Left kidney (tissue), 2 donors: ENCODE data around the gene ZBTB17. TPM values are rescaled to one million over a fixed set of nuclear protein-coding genes. Genes with fewer than 3 reads are reported as not detected.
"Not testable (repeated sequence)": the region's sequence is repeated elsewhere in the genome, so short reads cannot be mapped to it uniquely, and the experiment has no call there.

ENCODE experiments used
- DNase-seq: peaks from one replicate; pipeline ENCODE4 v3.0.0-alpha.2; 2013
- polyA plus RNA-seq: library from polyadenylated mRNA; unstranded; fragments of 120-200 nt; gene quantifications from one replicate; pipeline ENCODE4 v1.2.1, GENCODE V29; 2013; ENCODE audit not compliant: insufficient read length

The ZBTB17 gene
- polyA plus RNA-seq, 1 donor: 30.6 TPM

- DNase-seq: no peak
These were observed 40.6 kb downstream of the ZBTB17 start for GRCh38 chr1:15935056-15935950.

GRCh38 chr1:15934211-15935055, 41.5 kb downstream of the ZBTB17 start:
- no peak for DNase-seq

GRCh38 chr1:15933684-15934083, 42.2 kb downstream of the ZBTB17 start:
- DNase-seq: no peak

DNA sequence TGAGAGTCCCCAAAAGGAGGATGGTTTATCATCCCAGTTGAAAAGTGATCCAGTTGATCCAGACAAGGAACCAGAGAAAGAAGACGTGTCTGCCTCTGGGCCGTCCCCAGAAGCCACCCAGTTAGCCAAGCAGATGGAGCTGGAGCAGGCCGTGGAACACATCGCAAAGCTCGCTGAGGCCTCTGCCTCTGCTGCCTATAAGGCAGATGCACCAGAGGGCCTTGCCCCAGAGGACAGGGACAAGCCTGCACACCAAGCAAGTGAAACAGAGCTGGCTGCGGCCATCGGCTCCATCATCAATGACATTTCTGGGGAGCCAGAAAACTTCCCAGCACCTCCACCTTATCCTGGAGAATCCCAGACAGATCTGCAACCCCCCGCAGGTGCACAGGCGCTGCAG, 43.3 kb downstream of the ZBTB17 start:
- no peak for DNase-seq

DNA sequence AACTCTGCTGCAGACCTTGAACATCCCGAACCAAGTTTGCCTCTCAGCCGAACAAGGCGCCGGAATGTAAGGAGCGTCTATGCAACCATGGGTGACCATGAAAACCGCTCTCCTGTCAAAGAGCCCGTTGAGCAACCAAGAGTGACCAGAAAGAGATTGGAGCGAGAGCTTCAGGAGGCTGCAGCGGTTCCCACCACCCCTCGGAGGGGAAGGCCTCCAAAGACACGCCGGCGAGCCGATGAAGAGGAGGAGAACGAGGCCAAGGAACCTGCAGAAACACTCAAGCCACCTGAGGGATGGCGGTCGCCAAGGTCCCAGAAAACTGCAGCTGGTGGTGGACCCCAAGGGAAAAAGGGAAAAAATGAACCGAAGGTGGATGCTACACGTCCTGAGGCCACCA, 44.0 kb downstream of the ZBTB17 start:
- no peak for DNase-seq

DNA sequence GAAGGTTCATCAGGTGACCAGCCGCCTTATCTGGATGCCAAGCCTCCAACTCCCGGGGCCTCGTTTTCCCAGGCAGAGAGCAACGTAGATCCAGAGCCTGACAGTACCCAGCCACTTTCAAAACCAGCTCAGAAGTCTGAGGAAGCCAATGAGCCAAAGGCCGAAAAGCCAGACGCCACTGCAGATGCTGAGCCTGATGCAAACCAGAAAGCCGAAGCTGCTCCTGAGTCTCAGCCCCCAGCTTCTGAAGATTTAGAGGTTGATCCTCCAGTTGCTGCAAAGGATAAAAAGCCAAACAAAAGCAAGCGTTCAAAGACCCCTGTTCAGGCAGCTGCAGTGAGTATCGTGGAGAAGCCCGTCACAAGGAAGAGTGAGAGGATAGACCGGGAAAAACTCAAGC, 44.5 kb downstream of the ZBTB17 start:
- DNase-seq: no peak

GRCh38 chr1:15928971-15929965, 46.6 kb downstream of the ZBTB17 start:
- no peak for DNase-seq

DNA sequence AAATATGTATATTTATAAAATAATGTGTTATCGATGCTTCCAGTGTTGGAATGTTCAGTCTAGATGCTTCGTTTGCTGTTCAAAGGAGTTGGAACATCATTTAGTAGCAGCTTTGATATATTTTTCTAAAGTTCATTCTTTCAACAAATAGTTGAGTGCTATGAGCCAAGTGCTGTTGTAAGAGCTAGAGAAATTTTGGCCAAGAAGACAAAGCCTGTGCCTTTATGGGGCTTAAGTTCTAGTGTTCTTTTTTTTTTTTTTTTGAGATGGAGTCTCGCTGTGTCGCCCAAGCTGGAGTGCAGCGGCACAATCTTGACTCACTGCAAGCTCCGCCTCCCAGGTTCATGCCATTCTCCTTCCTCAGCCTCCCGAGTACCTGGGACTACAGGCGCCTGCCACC, 49.5 kb downstream of the ZBTB17 start:
- not testable (repeated sequence) for DNase-seq

DNA sequence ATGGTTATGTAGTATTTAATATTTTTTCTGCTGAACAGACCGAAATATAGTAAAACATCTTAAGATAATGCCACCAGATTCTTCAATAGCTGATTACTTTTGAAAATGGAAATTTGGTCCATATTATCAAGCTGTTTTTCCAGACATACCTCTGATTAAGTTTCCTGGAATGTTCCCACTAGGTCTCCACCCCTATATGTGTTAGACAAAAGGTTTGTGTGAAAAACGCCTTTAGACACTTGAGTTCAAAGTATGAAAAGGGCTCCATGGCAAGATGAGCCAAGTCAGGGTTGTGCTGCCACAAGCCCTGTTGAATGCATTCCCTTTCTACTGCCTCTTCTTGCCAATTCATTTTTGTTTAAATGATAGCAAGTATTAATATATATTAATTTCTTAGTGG, 52.7 kb downstream of the ZBTB17 start:
- DNase-seq: no peak

DNA sequence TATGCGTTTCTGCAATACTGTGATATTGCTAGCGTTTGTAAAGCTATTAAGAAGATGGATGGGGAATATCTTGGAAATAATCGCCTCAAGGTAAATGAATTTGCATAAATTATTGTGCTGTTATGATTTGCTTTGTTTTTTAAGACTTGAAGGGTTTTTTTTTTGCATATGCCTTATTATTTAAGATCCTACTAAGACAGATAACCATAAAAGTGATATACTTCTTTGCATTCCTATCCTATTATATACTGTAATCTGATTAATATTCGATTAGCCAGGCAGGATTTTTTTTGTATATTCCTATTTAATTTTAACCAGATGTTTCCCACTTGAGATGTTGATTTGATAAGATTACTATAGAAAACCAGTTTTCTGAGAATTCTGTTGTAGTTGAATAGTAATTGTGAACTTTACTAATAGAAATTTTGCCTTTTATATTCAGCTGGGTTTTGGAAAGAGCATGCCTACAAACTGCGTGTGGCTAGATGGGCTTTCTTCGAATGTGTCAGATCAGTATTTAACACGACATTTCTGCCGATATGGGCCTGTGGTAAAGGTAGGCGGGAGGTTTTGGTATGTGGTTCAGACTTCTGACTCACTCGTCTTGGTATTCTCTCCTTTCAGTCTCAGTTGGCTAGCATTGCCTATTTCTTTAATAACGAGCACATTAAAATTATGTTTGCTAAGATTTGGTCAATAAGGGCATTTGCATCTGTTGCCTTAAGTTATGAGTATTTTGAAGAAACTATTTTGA, 56.8 kb downstream of the ZBTB17 start:
- no peak for DNase-seq

- DNase-seq: no peak
These were observed 59.0 kb downstream of the ZBTB17 start for GRCh38 chr1:15916916-15917315.

- no peak for DNase-seq
These were observed 59.5 kb downstream of the ZBTB17 start for GRCh38 chr1:15916417-15916816.

- DNase-seq: no peak
These were observed 59.9 kb downstream of the ZBTB17 start for GRCh38 chr1:15915991-15916390.

DNA sequence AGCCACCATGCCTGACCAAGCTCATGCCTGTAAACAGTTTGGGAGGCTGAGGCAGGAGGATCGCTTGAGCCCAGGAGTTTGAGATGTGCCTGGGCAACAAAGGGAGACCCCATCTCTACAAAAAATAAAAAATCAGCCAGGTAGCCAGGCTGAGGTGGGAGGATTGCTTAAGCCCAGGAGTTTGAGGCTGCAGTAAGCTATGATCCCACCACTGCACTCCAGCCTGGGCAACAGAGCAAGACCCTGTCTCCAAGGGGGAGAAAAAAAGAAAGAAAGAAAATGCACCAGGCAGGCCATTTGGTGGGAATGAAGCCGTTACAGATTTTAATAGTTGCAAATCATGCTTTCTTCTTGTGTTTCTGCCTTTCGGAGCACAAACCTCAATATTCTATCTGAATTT, 62.3 kb downstream of the ZBTB17 start:
- DNase-seq: not testable (repeated sequence)

DNA sequence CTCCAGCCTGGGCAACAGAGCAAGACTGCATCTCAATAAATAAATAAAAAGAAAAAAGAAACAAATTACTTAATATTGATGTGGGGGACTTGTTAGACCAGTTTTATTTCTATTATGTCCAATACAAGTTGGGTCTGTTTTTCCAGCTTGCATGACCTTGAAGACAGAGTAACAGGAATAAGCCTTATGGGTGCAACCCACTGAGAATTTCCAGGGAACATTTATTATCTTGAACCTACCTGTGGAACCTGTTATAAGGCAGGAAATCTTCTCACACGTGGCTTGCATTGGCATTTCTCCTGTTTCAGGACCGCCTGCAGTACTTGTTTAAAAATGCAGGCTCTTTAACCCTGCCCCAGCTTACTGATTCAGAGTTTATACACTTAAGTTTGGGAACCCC, 64.0 kb downstream of the ZBTB17 start:
- no peak for DNase-seq

DNA sequence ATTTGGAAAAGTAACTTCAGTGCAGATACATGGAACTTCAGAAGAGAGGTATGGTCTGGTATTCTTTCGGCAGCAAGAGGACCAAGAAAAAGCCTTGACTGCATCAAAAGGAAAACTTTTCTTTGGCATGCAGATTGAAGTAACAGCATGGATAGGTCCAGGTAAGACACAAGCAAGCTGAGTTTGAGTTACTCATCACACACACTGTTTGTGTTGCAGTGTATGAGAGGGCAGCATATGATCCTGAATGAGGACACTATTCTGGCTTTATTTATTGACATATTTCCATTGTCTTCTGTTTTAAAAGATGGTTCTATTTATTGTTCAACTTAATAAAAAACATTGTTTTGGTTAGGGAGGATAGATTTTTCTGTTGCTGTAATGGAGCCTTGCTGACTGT, 64.8 kb downstream of the ZBTB17 start:
- no peak for DNase-seq

DNA sequence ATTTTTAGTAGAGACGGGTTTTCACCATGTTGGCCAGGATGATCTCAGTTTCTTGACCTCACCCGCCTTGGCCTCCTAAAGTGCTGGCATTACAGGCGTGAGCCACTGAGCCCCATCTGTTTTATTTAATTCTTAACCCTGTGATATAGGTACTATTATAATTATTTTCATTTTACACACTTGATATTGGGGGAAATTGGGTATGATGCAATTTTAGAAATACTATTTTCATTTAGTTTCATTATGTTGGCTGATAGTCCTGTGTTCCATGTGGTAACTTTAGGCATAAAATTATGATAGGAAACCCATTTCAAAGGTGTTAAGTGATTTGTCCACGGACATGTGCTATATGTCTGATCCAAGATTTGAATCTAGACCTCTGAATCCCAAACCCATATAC, 67.3 kb downstream of the ZBTB17 start:
- no peak for DNase-seq

DNA sequence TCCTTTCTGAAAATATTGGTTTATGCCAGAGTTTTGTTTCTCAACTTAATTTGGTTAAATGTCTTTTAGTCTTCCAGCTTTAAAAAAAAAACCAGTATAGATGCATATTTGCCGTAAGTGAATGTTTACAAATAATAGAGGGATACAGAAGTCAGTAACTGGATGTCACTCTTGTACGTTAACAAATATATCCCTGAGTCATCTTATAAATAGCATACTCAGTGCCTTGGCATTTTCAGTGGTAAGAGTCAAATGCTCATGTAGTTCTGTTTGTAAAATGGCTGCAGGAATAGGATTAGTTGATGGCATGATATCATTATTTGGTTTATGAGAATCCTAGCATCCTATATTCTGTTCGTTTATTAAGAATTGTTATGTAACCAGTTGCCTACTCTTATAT, 73.0 kb downstream of the ZBTB17 start:
- DNase-seq: no peak

DNA sequence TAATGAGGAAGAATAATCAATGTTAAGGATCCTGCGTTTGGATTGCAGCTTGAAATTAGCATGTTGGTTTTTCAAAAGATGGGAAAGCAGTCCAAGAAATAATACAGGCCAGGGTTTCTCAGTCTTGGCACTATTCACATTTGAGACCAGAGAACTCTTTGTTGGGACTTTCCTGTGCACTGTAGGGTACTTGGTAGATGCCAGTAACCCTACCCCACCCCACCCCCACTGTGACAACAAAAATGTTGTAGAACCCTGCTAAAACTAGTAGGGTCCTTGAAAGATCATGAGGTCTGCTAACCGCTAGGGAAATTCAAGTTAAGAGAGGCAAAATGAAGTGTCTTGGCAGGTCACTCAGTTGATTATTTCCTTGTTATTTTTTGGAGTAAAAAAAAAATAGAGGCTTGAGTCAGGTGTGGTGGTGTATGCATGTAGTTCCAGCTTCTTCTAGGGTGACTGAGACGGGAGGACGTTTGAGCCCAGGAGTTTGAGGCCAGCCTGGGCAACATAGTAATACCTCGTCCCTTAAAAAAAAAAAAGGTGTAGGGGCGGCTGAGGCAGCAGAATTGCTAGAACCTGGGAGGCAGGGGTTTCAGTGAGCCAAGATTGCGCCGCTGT, 75.1 kb downstream of the ZBTB17 start:
- DNase-seq: no peak

- DNase-seq: no peak
These were observed 76.6 kb downstream of the ZBTB17 start for GRCh38 chr1:15899266-15899665.
